GM20431 (cell line): Measurements from ENCODE around the gene TNPO1.
"Not testable (repeated sequence)": the region's sequence is repeated elsewhere in the genome, so short reads cannot be mapped to it uniquely, and the experiment has no call there.

ENCODE experiments used
- in situ Hi-C: fragments of 300-500 bp; cut with MseI, MboI; formaldehyde crosslinking; loops from one replicate; pipeline ENCODE4 v1.15.0; 2020; ENCODE audit warnings: low sequenced_read_pairs; ENCODE audit not compliant: unreplicated experiment

TNPO1 gene

GRCh38 chr5:72816284-72817075 is at the start of gene TNPO1:
TNPO1 (plus strand) TSS chr5:72816661; CDS start chr5:72816738, 77 bp downstream.
- in situ Hi-C loops, result no loop called here

- in situ Hi-C loops, result no loop called here
Observed at GRCh38 chr5:72767289-72768010, 49.0 kb upstream of the TNPO1 start.

DNA sequence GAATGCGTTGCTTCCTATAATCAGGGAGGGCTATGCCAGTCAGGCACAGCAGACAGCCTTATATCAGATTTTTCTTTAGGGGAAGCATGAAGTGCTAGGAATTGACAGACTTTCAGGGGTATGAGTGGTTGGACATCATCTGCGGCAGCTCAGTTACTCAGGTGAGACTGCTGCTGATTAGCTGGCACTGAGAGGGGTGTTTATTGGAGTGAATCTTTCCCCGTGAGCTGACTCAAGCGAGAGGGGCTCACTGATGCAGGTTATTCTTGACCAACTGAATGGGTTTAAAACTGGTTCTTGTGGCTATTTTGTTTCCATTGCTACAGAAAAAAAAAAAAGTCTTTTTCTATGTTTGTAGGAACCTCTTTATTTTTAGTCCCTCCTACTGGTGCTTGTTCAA is 46.2 kb upstream of the TNPO1 start:
- in situ Hi-C loops, result no loop called here

DNA sequence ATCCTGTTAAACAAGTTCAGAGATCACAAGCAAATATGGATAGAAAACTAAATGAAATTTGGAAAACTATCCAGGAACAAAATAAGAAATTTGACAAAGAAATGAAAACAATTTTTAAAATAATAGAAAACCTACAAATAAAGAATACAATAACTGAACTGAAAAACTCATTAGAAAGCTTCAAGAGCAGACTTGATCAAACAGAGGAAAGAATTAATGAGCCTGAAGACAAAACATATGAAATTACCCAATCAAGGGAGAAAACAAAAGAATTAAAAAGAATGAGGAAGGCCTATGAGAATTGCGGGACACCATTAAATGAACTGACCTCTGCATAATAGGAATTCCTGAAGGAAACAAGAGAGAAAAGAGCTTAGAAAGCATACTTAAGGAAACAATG is 39.8 kb upstream of the TNPO1 start:
- in situ Hi-C loops, result no loop called here

DNA sequence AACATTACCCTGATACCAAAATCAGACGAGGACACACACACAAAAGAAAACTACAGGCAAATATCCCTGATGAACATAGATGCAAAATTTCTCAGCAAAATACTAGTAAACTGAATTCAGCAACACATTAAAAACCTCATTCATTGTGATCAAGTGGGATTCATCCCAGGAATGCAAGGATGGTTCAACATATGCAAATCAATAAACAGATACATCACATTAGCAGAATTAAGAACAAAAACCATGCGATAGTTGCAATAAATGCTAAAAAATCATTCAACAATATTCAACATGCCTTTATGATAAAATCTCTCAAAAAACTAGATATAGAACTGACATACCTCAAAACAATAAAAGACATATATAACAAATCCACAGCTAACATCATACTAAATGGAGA is 36.9 kb upstream of the TNPO1 start:
- in situ Hi-C loops, result no loop called here

DNA sequence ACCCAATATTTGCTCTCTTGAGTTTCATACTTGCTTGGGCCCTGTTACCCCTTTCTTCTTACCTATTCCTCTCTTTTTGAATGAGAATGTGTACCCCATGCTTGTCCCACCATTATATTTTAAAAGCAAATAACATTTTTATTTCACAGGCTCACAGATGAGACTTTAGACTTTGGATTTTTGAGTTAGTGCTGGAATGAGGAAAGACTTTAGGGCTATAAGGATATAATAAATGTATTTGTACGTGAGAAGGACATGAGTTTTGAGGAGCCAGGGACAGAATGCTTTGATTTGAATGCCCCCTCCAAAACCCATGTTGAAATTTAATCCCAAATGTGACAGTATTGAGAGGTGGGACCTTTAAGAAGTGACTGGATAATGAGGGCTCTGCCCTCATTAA is 33.1 kb upstream of the TNPO1 start:
- in situ Hi-C loops, result no loop called here

DNA sequence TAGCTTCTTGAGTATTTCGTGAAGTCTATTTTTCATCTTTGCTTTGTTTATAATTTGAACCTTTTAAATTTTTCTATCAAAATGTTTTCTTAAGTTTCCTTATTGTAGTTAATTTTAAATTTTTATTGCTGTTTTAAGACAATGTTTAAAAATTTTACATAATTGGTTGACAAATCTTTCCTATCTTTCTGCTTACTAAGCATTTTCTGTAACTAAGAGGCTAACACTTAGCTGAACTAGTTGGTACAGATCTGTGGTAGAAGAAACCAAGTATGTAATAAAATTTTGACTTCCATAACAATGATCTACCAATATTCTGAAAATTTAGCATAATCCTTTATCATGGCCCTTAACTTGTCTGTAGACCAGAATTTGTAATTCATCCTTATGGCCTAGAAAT is 32.3 kb upstream of the TNPO1 start:
- in situ Hi-C loops, result no loop called here

- in situ Hi-C loops, result no loop called here
Observed at GRCh38 chr5:72785801-72786200, 30.7 kb upstream of the TNPO1 start.

DNA sequence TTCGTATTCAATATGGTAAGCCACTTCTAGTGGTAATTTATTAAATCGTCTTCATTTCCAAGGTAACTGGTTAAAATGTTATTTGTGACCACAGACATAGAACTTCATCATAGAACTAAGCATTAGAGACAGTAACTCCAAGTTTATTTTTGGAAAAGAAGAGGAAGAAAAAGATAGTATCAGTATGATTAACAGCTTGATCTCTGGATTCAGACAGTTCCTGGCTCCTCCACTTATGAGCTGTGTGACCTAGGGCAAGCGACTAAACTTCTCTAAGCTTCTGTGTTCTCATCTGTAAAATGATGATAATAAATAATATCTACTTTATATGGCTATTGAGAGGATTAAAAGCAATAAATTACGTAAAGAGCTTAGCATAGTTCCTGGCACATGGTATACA is 29.8 kb upstream of the TNPO1 start:
- in situ Hi-C loops, result no loop called here

DNA sequence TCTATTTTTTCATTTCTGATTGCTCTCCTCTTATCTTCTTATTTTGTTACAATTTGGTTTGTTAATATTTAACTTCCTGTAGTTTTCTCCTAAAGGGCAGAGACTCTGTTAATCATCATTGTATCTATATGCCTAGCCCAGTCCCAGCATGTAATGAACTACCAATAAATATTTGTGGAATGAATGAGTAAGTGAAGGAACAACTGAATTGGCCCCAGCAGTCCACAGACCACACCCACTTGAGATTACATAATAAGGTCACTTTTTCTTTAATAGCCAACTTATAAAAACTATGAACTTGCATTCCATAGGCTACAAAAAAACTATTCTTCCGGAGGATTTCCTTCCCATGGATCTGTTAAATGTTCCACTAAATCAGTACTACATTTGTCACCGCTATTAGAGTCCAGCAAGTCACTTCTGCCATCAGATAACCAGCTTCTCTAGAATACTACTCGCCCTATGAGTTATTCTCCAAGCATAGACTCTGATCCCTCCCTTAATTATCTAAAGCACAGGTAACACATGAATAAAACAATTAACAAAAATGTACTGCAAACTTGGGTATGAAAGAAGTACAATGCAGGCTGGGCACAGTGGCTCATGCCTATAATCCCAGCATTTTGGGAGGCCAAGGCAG is 27.5 kb upstream of the TNPO1 start:
- in situ Hi-C loops, result no loop called here

DNA sequence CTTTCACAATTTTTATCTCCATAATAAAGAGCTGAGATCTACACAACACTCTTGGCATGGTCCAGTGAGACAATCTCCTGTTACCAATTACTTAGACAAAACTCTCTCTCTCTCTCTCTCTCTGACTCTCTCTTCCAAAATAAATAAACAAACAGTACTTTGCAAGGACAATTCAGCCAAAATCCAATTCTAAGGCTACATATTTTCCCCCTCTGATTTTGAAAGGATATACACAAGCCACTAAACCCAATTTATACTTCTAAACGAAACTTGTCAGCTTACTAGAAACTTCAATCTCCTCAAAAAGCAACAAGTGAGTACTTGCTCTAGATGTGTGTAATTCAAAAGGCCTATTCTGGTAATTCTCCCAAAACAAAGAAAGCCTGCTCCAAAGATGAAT is 26.3 kb upstream of the TNPO1 start:
- in situ Hi-C loops, result no loop called here

DNA sequence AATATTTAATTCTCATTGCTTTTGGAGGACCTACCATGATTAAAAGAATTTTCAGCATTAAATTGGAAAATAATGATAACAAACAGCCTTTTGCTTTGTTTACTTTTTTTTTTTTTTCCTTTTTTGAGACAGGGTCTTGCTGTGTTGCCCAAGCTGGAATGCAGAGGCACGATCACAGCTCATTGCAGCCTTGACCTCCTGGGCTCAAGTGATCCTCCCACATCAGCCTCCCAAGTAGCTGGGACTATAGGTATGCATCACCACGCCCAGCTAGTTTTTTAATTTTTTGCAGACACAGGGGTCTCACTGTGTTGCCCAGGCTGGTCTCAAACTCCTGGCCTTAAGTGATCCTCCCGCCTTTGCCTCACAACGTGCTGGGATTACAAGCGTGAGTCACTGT is 23.8 kb upstream of the TNPO1 start:
- in situ Hi-C loops, result not testable (repeated sequence)

DNA sequence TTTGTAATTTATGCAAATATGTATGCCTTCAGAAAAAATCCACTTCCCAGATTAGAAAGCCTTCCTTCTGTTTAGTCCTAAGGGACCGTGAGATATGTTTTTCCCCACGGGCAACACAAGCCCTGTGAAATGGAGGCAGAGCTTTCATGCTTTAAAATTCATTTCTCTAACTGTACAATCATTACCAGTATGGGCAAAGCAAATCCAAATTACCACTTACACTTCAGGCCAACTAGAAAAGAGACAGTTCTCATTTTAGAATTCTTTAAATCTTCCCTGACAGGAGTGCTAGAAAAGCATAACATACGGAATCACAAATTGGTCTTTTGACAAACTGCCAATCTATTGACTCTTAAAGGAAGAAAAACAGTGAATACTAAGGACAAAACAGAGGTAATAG is 20.5 kb upstream of the TNPO1 start:
- in situ Hi-C loops, result no loop called here

DNA sequence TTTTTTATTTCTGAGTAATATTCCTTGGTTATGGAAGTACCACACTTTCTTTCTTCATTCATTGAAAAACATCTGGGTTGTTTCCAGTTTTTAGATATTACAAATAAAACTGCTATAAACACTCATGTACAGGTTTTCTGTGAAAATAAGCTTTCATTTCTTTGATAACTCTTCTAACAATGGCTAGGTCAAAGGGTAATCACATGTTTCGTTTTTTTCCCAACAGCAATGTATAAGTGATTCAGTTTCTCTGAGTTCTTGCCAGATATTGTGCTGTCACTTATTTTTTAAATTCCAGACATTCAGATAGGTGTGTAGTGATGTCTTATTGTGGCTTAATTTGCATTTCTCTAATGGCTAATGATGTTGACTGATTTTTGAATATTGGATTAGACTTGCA is 16.7 kb upstream of the TNPO1 start:
- in situ Hi-C loops, result no loop called here

DNA sequence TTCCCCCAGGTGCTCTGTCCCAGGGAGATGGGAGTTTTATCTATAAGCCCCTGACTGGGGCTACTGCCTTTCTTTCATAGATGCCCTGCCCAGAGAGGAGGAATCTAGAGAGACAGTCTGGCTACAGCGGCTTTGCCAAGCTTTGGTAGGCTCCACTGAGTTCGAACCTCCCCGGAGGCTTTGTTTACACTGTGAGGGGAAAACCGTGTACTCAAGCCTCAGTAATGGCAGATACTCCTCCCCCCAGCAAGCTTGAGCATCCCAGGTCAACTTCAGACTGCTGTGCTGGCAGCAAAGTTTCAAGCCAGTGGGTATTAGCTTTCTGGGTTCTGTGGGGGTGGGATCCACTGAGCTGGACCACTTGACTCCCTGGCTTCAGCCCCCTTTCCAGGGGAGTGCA is 7.8 kb upstream of the TNPO1 start:
- in situ Hi-C loops, result not testable (repeated sequence)

DNA sequence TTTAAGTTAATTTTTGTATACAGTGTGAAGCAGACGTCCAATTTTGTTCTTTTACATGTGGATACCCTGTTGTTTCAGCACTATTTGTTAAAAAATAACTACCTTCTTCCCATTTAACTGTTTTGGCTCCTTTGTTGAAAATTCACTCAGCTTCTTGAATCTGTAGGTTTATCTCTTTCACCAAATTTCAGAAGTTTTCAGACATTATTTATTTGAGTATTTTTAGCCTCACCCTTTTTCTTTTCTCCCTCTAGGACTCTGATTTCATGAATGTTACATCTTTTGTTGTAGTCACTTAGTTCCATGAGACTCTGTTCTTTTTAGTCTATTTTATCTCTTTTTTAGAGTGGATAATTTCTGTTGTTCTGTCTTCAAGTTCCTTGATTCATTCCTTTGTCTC is 4.6 kb upstream of the TNPO1 start:
- in situ Hi-C loops, result no loop called here

DNA sequence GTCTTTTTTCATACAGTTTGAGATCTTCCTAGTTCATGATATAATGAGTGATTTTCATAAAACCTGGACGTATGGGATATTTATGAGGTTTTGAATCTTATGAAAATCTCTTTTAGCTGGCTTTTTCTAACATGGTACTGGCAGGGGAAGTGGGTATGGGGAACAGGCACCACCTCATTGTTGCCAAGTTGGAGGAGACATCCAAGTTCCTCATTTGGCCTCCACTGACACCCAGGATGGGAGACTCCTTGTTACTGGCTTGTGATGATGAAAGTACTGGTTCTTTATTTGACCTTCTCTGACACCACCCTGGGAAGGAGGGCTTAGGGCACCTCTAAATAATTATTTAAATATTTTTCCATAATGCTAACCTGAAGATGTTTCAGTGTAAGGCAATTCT is 4.0 kb upstream of the TNPO1 start:
- in situ Hi-C loops, result no loop called here

DNA sequence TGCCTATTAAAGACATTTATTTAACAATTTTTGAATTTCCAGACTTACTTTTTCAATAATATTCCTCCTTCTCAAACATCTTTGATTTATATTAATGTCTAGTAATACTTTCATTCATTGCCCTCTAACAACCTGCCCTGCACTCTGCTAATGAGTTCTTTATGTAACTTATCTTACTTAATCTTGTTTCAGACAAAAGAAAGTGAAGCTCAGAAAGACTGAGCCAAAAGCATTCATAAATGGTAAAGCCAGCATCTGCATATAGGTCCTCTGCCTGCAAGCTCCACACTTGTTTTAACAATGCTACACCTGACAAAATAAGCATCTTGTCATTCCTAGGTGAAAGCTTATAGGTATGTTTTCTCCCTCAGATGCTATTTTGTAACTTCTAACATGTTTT is 2.4 kb upstream of the TNPO1 start:
- in situ Hi-C loops, result no loop called here

- in situ Hi-C loops, result no loop called here
Observed at GRCh38 chr5:72814864-72815263, 1.6 kb upstream of the TNPO1 start.

- in situ Hi-C loops, result no loop called here
Observed at GRCh38 chr5:72815580-72816283, 729 bp upstream of the TNPO1 start.

DNA sequence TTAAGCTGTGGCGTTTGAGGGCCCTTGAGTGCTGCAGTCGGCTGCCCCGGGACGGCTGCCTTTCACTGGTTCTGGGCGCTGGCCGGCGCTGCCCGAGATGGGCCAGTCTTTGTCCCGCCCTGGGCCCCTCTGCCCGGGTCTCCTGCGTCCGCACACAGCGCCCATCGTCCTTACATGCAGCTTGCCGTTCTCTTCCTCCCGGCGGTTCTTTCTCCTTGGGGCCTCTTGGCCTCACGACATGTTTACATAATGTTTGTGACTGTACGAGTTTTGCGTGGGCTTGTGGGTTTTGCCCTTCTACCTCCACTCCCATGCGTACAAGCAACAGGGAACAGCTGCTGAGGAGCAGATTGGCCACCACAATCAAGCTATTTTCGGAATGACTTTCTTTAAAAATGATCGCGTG is 618 bp downstream of the TNPO1 start:
- in situ Hi-C loops, result no loop called here
